ENCODE measurements around the gene CTBS.
"Not testable (repeated sequence)": the region's sequence is repeated elsewhere in the genome, so short reads cannot be mapped to it uniquely, and the experiment has no call there.

DNA sequence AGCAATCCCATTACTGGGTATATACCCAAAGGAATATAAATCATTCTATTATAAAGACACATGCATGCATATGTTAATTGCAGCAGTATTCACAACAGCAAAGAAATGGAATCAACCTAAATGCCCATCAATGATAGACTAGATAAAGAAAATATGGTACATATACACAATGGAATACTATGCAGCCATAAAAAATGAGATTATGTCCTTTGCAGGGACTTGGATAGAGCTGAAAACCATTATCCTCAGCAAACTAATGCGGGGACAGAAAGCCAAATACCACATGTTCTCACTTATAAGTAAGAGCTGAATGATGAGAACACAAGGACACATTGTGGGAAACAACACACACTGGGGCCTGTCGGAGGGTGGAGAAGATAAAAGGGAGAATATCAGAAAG, 20.7 kb upstream of the CTBS start:
- TF ChIP-seq, protein P1, sequence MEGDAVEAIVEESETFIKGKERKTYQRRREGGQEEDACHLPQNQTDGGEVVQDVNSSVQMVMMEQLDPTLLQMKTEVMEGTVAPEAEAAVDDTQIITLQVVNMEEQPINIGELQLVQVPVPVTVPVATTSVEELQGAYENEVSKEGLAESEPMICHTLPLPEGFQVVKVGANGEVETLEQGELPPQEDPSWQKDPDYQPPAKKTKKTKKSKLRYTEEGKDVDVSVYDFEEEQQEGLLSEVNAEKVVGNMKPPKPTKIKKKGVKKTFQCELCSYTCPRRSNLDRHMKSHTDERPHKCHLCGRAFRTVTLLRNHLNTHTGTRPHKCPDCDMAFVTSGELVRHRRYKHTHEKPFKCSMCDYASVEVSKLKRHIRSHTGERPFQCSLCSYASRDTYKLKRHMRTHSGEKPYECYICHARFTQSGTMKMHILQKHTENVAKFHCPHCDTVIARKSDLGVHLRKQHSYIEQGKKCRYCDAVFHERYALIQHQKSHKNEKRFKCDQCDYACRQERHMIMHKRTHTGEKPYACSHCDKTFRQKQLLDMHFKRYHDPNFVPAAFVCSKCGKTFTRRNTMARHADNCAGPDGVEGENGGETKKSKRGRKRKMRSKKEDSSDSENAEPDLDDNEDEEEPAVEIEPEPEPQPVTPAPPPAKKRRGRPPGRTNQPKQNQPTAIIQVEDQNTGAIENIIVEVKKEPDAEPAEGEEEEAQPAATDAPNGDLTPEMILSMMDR (IDR thresholded peaks at IDR 0.05; ENCODE audit: low read length), result not testable (repeated sequence)
- not testable (repeated sequence) for TF ChIP-seq EZH2 (optimal IDR thresholded peaks at IDR 0.05; ENCODE audit: low read depth, low read length); EZH2phosphoT487 (IDR thresholded peaks at IDR 0.05; ENCODE audit: low read length)

Data from MM.1S (cell line).